IMR-90 (cell line): Measurements from ENCODE around the gene RING1. TPM values are rescaled to one million over a fixed set of nuclear protein-coding genes. Genes with fewer than 3 reads are reported as not detected.

Source experiments
- ATAC-seq: fragments of 200-7000 bp; cut with Tn5 transposase; 2 replicates; pipeline ENCODE4 v1.9.1; 2020; ENCODE audit warnings: low read depth, mild to moderate bottlenecking, moderate library complexity
- Bru-seq: library from RNA; stranded (reverse); fragments of 400-500 nt; gene quantifications from one replicate; lab custom pipeline; 2021; lab: Mats Ljungman, UMichigan
- BruChase-seq, 2 experiments: library from RNA; stranded (reverse); fragments of 400-500 nt; gene quantifications; one replicate each; lab custom pipeline; 2021; lab: Mats Ljungman, UMichigan
- BruUV-seq: library from RNA; stranded (reverse); fragments of 400-500 nt; replicated peaks from 2 replicates; lab custom pipeline; 2021; lab: Mats Ljungman, UMichigan
- CTCF ChIA-PET: fragments of 300-600 bp; formaldehyde crosslinking; extraction: SDS; loops from one replicate; lab custom pipeline; 2021; ENCODE audit warnings: antibody characterized with exemption; lab: Yijun Ruan, JAX
- POLR2A ChIA-PET: fragments of 300-600 bp; sonication (Branson Sonifier 250); formaldehyde crosslinking; loops from one replicate; lab custom pipeline; 2022; ENCODE audit warnings: antibody characterized with exemption; ENCODE audit not compliant: unreplicated experiment; lab: Charles Lee
- DNase-seq: peaks from one replicate; pipeline ENCODE4 v3.0.0; 2013
- H2AFZ ChIP-seq: replicated peaks from 2 replicates; pipeline ENCODE3; 2013; ENCODE audit warnings: low read length, mild to moderate bottlenecking; ENCODE audit not compliant: poor library complexity
- H2AK5ac ChIP-seq: 2 replicates; pipeline ENCODE4 v1.6.1; 2013; ENCODE audit warnings: low read depth, low read length, inconsistent platforms
- H2AK9ac ChIP-seq: replicated peaks from 2 replicates; pipeline ENCODE3; 2013; ENCODE audit warnings: mild to moderate bottlenecking, low read depth, low read length, moderate library complexity; ENCODE audit not compliant: poor library complexity
- H2BK120ac ChIP-seq: 2 replicates; pipeline ENCODE4 v1.6.1; 2013; ENCODE audit warnings: low read depth, low read length, inconsistent platforms
- H2BK15ac ChIP-seq: 3 replicates; pipeline ENCODE4 v1.6.1; 2013; ENCODE audit warnings: low read depth, low read length, inconsistent platforms
- H2BK20ac ChIP-seq: 2 replicates; pipeline ENCODE4 v1.6.1; 2013; ENCODE audit warnings: low read depth, mild to moderate bottlenecking, inconsistent platforms, low read length, moderate library complexity
- H2BK5ac ChIP-seq: 2 replicates; pipeline ENCODE4 v1.6.1; 2013; ENCODE audit warnings: mild to moderate bottlenecking, low read depth, low read length, inconsistent platforms; ENCODE audit not compliant: poor library complexity, severe bottlenecking
- H3K14ac ChIP-seq: replicated peaks from 2 replicates; pipeline ENCODE4 v1.6.1; 2013; ENCODE audit warnings: low read depth, low read length, inconsistent platforms
- H3K18ac ChIP-seq: 2 replicates; pipeline ENCODE4 v1.6.1; 2013; ENCODE audit warnings: low read depth, low read length, control low read depth
- H3K23ac ChIP-seq: 2 replicates; pipeline ENCODE4 v1.6.1; 2013; ENCODE audit warnings: low read depth, low read length, inconsistent platforms
- H3K27ac ChIP-seq: 2 replicates; pipeline ENCODE4 v1.5.1; 2013; ENCODE audit warnings: mild to moderate bottlenecking, control low read depth, low read length; ENCODE audit not compliant: insufficient read depth
- H3K27me3 ChIP-seq: 2 replicates; pipeline ENCODE4 v1.6.1; 2013; ENCODE audit warnings: low read length; ENCODE audit not compliant: control insufficient read depth, insufficient read depth
- H3K36me3 ChIP-seq: 2 replicates; pipeline ENCODE4 v1.6.1; 2013; ENCODE audit warnings: low read length, mixed read lengths; ENCODE audit not compliant: control insufficient read depth, insufficient read depth
- H3K4ac ChIP-seq: 2 replicates; pipeline ENCODE4 v1.6.1; 2013; ENCODE audit warnings: low read depth, low read length, inconsistent platforms
- H3K4me1 ChIP-seq: 2 replicates; pipeline ENCODE4 v1.6.1; 2013; ENCODE audit warnings: low read length, mixed read lengths; ENCODE audit not compliant: control insufficient read depth, insufficient read depth
- H3K4me2 ChIP-seq: 2 replicates; pipeline ENCODE4 v1.6.1; 2013; ENCODE audit warnings: low read depth, mild to moderate bottlenecking, control low read depth, low read length, moderate library complexity
- H3K4me3 ChIP-seq: 2 replicates; pipeline ENCODE4 v1.5.1; 2013; ENCODE audit warnings: low read depth, mild to moderate bottlenecking, control low read depth, low read length, moderate library complexity; ENCODE audit not compliant: insufficient read depth
- H3K56ac ChIP-seq: 2 replicates; pipeline ENCODE4 v1.6.1; 2013; ENCODE audit warnings: low read length, inconsistent platforms; ENCODE audit not compliant: insufficient read depth; ENCODE audit errors: extremely low read depth
- H3K79me1 ChIP-seq, 2 experiments: 2 replicates each; pipeline ENCODE4 v1.6.1; 2013; ENCODE audit warnings: low read length in 2 of 2, inconsistent platforms in 1 of 2, low read depth in 1 of 2
- H3K9ac ChIP-seq: 2 replicates; pipeline ENCODE4 v1.6.1; 2013; ENCODE audit warnings: low read depth, low read length, control low read depth
- H3K9me1 ChIP-seq: 2 replicates; pipeline ENCODE4 v1.6.1; 2013; ENCODE audit warnings: low read length, inconsistent platforms; ENCODE audit not compliant: insufficient read depth
- H3K9me3 ChIP-seq: 2 replicates; pipeline ENCODE4 v1.6.1; 2013; ENCODE audit warnings: low read length; ENCODE audit not compliant: control insufficient read depth, insufficient read depth
- H4K20me1 ChIP-seq: 2 replicates; pipeline ENCODE4 v1.6.1; 2013; ENCODE audit warnings: low read length, inconsistent platforms; ENCODE audit not compliant: insufficient read depth
- H4K5ac ChIP-seq: 2 replicates; pipeline ENCODE4 v1.6.1; 2013; ENCODE audit warnings: mild to moderate bottlenecking, low read depth, low read length, control low read depth
- H4K8ac ChIP-seq, 2 experiments: 2 replicates each; pipeline ENCODE4 v1.6.1; 2013; ENCODE audit warnings: low read depth in 2 of 2, low read length in 2 of 2, control low read depth in 1 of 2, inconsistent platforms in 1 of 2
- H4K91ac ChIP-seq: 2 replicates; pipeline ENCODE4 v1.6.1; 2013; ENCODE audit warnings: low read depth, low read length, inconsistent platforms; ENCODE audit not compliant: insufficient read depth
- CHD1 ChIP-seq: IDR thresholded peaks from 2 replicates; pipeline ENCODE4 v1.6.1; 2012; ENCODE audit warnings: low read depth, low read length, improper control_type of control experiment
- CTCF ChIP-seq: conservative IDR thresholded peaks from 2 replicates; pipeline ENCODE4 v1.5.1; 2012; ENCODE audit warnings: mild to moderate bottlenecking, low read depth, low read length, improper control_type of control experiment
- MAFK ChIP-seq: IDR thresholded peaks from 2 replicates; pipeline ENCODE4 v1.6.1; 2012; ENCODE audit warnings: low read depth, low read length, improper control_type of control experiment
- MAZ ChIP-seq: IDR thresholded peaks from 2 replicates; pipeline ENCODE4 v1.6.1; 2012; ENCODE audit warnings: low read depth, mild to moderate bottlenecking, low read length, improper control_type of control experiment, moderate library complexity, borderline replicate concordance
- MXI1 ChIP-seq: IDR thresholded peaks from 2 replicates; pipeline ENCODE4 v1.6.1; 2012; ENCODE audit warnings: low read depth, mild to moderate bottlenecking, low read length, moderate library complexity, borderline replicate concordance
- NFE2L2 ChIP-seq: fragments of 150-350 bp; IDR thresholded peaks from 2 replicates; pipeline ENCODE4 v1.6.1; 2016; ENCODE audit warnings: low read depth, mild to moderate bottlenecking, low read length
- RCOR1 ChIP-seq: IDR thresholded peaks from 2 replicates; pipeline ENCODE4 v1.6.1; 2012; ENCODE audit warnings: mild to moderate bottlenecking, low read length, improper control_type of control experiment; ENCODE audit not compliant: insufficient replicate concordance
- USF2 ChIP-seq: fragments of 150-350 bp; IDR thresholded peaks from 2 replicates; pipeline ENCODE4 v1.6.1; 2017; ENCODE audit warnings: mild to moderate bottlenecking, antibody characterized with exemption, low read length, low read depth
- WGBS, 2 experiments: methylation state at CpG; one replicate each; pipeline versions ENCODE4 v1.1.5 to v1.1.7; 2013; ENCODE audit warnings: missing lambda C conversion rate in 2 of 2; ENCODE audit not compliant: insufficient read length in 1 of 2; ENCODE audit errors: extremely low coverage in 2 of 2; 5-methylcytosine and 5-hydroxymethylcytosine counted together
- dilution Hi-C: fragments of 300-500 bp; cut with HindIII; formaldehyde crosslinking; loops from one replicate; pipeline ENCODE4 v1.14.3; 2018; ENCODE audit warnings: low sequenced_read_pairs; ENCODE audit not compliant: unreplicated experiment
- in situ Hi-C: fragments of 300-500 bp; cut with MboI; formaldehyde crosslinking; loops from 3 replicates; pipeline ENCODE4 v1.14.3; 2019; ENCODE audit warnings: low sequenced_read_pairs, inconsistent platforms, mixed read lengths
- intact Hi-C: fragments of 100-400 bp; cut with micrococcal nuclease; formaldehyde crosslinking; loops from 2 replicates; pipeline ENCODE4 v1.10.0; 2022
- long read RNA-seq: library from polyadenylated mRNA; unstranded; transcript quantifications from one replicate; pipeline ENCODE4 v2.0.0, GENCODE V29; 2021; ENCODE audit not compliant: unreplicated experiment
- polyA plus RNA-seq, 3 experiments: library from polyadenylated mRNA; depleted of rRNA; stranded (reverse); fragments of >200 nt; gene quantifications; 2 replicates each; pipeline ENCODE4 v1.2.3, GENCODE V29; 2012; ENCODE audit warnings: low replicate concordance in 1 of 3
- total RNA-seq: library from RNA; depleted of rRNA; stranded (reverse); fragments of >200 nt; gene quantifications from 2 replicates; pipeline ENCODE4 v1.2.3, GENCODE V29; 2012; rRNA removed
- TF ChIP-seq, protein P1 (sequence below): fragments of 150-350 bp; IDR thresholded peaks from 2 replicates; pipeline ENCODE4 v1.6.1; 2016; ENCODE audit warnings: low read depth, mild to moderate bottlenecking, low read length, moderate library complexity, borderline replicate concordance

The RING1 gene
- total RNA-seq (14.9 and 16.4 TPM in 2 replicates), polyA plus RNA-seq (2012; rRNA removed) (38.2 and 40.8 TPM in 2 replicates), Bru-seq, nascent RNA (percentile 84 among the genes with signal in this experiment), BruChase-seq, experiment 1, labeled RNA remaining after a 6-hour chase (percentile 80 among the genes with signal in this experiment), BruChase-seq, experiment 2, labeled RNA remaining after a 2-hour chase (percentile 83 among the genes with signal in this experiment)
- 41.2 and 49.4 TPM in 2 replicates for polyA plus RNA-seq (2012; cell fraction: cytosol; rRNA removed)
- polyA plus RNA-seq (2012; cell fraction: nucleus; rRNA removed; ENCODE audit: low replicate concordance), result 110 and 131 TPM in 2 replicates
- long read RNA-seq, partial matches to known transcripts, result 9 of 19 reads
- long read RNA-seq, other reads (novel, unspliced or antisense), result 6 of 19 reads

- POLR2A ChIA-PET, result interaction anchor here (0.6 to 1.3 kb wide), 3 partner anchors 64 to 256 kb away, joined by 3 to 6 read pairs (median 5); partner anchors contain the start of genes HLA-DMA, RPS18 and VPS52
- Histone ChIP-seq H3K23ac (peak within 1 kb of the TSS; percentile 99), H3K4me2 (peak within 1 kb of the TSS; percentile 97), H3K14ac (peak within 1 kb of the TSS; percentile 98), H3K27me3 (no peaks in the 10 kb centered on the region), H2BK120ac (peak within 1 kb of the TSS; percentile 64; the same call in 1 of the 2 replicates), H2BK5ac (peak within 1 kb of the TSS; percentile 80), H4K5ac (peak within 1 kb of the TSS; percentile 94), H3K9me3 (no peaks in the 10 kb centered on the region), H3K36me3 (peaks cover 28% of the 10 kb centered on the region), H3K4me3 (peak within 1 kb of the TSS; percentile 90), H2AK9ac (peak within 1 kb of the TSS; percentile 95), H3K9me1 (peaks cover 21% of the 10 kb centered on the region), H4K91ac (peak within 1 kb of the TSS; percentile 84), H3K18ac (peak within 1 kb of the TSS; percentile 72), H2AK5ac (peak within 1 kb of the TSS; percentile 91), H4K8ac (peak within 1 kb of the TSS; percentile 90 to 100), H3K9ac (peak within 1 kb of the TSS; percentile 96), H2BK20ac (peak within 1 kb of the TSS; percentile 29; the same call in 1 of the 2 replicates), H2AFZ (peak within 1 kb of the TSS; percentile 95), H3K27ac (peak within 1 kb of the TSS; percentile 94), H3K56ac (peak within 1 kb of the TSS; percentile 90), H3K4ac (peak within 1 kb of the TSS; percentile 97), H3K4me1 (peaks cover 25% of the 10 kb centered on the region), H3K79me1 (peaks cover 10 to 61% of the 10 kb centered on the region in 2 experiments), H2BK15ac (peak within 1 kb of the TSS; percentile 84; the same call in 2 of the 3 replicates), H4K20me1 (peaks cover 8% of the 10 kb centered on the region; the same call in 1 of the 2 replicates)
- BruUV-seq, result no TSS peak
- CTCF ChIA-PET, result no interaction called here
- WGBS, 2 experiments, result 0% methylated on average over 34 of the region's 86 CpGs; no CpG with 5 or more reads in 1 of the 2 experiments
- intact Hi-C loops, result loop anchor here (2.0 kb wide), 1 partner anchor 202 kb away; the partner anchor contains the start of gene PHF1
- DNase-seq (peak; percentile 67), ATAC-seq (peak; percentile 58)
- dilution Hi-C loops, result no loop called here
- in situ Hi-C loops, result no loop called here
- peak; percentile 92 for TF ChIP-seq MAZ
- no peak for TF ChIP-seq USF2
- no peak for TF ChIP-seq MAFK
- TF ChIP-seq RCOR1, result no peak
- TF ChIP-seq MXI1, result 0 out of 2 replicates have a peak, but pooled peaks have one; percentile 37
- TF ChIP-seq CTCF, result no peak
- no peak; the same call in 1 of the 2 replicates for TF ChIP-seq NFE2L2
- TF ChIP-seq, protein P1, sequence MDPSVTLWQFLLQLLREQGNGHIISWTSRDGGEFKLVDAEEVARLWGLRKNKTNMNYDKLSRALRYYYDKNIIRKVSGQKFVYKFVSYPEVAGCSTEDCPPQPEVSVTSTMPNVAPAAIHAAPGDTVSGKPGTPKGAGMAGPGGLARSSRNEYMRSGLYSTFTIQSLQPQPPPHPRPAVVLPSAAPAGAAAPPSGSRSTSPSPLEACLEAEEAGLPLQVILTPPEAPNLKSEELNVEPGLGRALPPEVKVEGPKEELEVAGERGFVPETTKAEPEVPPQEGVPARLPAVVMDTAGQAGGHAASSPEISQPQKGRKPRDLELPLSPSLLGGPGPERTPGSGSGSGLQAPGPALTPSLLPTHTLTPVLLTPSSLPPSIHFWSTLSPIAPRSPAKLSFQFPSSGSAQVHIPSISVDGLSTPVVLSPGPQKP, result no peak
- TF ChIP-seq CHD1, result no peak
Observed at GRCh38 chr6:33208091-33208967, at the start of gene RING1. Gene RING1 (plus strand): TSS chr6:33208500. CDS start chr6:33208823, 323 bp downstream.
